Loucy (cell line): ENCODE measurements around the gene SRRM5.

Experiments
- H2AFZ ChIP-seq: fragments of 200-600 bp; sonication (generic); 2 replicates; pipeline ENCODE4 v1.6.0; 2016; ENCODE audit warnings: antibody characterized with exemption, mild to moderate bottlenecking, low read length, moderate library complexity
- H3F3A ChIP-seq: fragments of 200-600 bp; 2 replicates; pipeline ENCODE4 v1.6.0; 2016; ENCODE audit warnings: antibody characterized with exemption, low read depth, mild to moderate bottlenecking
- H3K27me3 ChIP-seq: fragments of 200-600 bp; sonication (generic); 2 replicates; pipeline ENCODE4 v1.6.1; 2014; ENCODE audit warnings: low read length, mild to moderate bottlenecking; ENCODE audit not compliant: insufficient read depth, poor library complexity, severe bottlenecking
- H3K36me3 ChIP-seq: fragments of 200-600 bp; sonication (generic); 2 replicates; pipeline ENCODE4 v1.6.1; 2016; ENCODE audit warnings: low read length; ENCODE audit not compliant: insufficient read depth
- H3K4me1 ChIP-seq: fragments of 200-600 bp; sonication (generic); 2 replicates; pipeline ENCODE4 v1.5.1; 2014; ENCODE audit warnings: low read length, mild to moderate bottlenecking; ENCODE audit not compliant: insufficient read depth, poor library complexity, severe bottlenecking
- H3K4me2 ChIP-seq: fragments of 200-600 bp; sonication (generic); 2 replicates; pipeline ENCODE4 v1.6.0; 2014; ENCODE audit warnings: antibody characterized with exemption, low read length, low read depth, mild to moderate bottlenecking; ENCODE audit not compliant: poor library complexity, severe bottlenecking
- H3K4me3 ChIP-seq: fragments of 200-600 bp; sonication (generic); 2 replicates; pipeline ENCODE4 v1.5.1; 2014; ENCODE audit warnings: low read length, mild to moderate bottlenecking, mixed read lengths; ENCODE audit not compliant: poor library complexity, severe bottlenecking
- H3K79me2 ChIP-seq: fragments of 200-600 bp; sonication (generic); 2 replicates; pipeline ENCODE4 v1.6.1; 2014; ENCODE audit warnings: low read length; ENCODE audit not compliant: insufficient read depth
- H3K9ac ChIP-seq: fragments of 200-600 bp; sonication (generic); 2 replicates; pipeline ENCODE4 v1.6.0; 2014; ENCODE audit warnings: mild to moderate bottlenecking, low read depth, low read length, moderate library complexity; ENCODE audit not compliant: poor library complexity, severe bottlenecking
- H3K9me2 ChIP-seq: fragments of 200-600 bp; sonication (generic); replicated peaks from 2 replicates; pipeline ENCODE4 v1.6.1; 2016; ENCODE audit warnings: low read depth, low read length, mixed read lengths
- H3K9me3 ChIP-seq: fragments of 200-600 bp; sonication (generic); 2 replicates; pipeline ENCODE4 v1.6.1; 2014; ENCODE audit warnings: mild to moderate bottlenecking, antibody characterized with exemption, low read length, low read depth; ENCODE audit not compliant: insufficient read depth
- H4K20me1 ChIP-seq: fragments of 200-600 bp; sonication (generic); 2 replicates; pipeline ENCODE4 v1.6.0; 2014; ENCODE audit warnings: antibody characterized with exemption, low read length, mild to moderate bottlenecking; ENCODE audit not compliant: insufficient read depth, poor library complexity, severe bottlenecking
- CTCF ChIP-seq: fragments of 200-600 bp; sonication (generic); conservative IDR thresholded peaks from 2 replicates; pipeline ENCODE4 v1.5.1; 2014; ENCODE audit warnings: mild to moderate bottlenecking, antibody characterized with exemption, low read length
- EZH2phosphoT487 ChIP-seq: fragments of 200-600 bp; IDR thresholded peaks from 2 replicates; pipeline ENCODE4 v1.6.1; 2018; ENCODE audit warnings: antibody characterized with exemption, mild to moderate bottlenecking, moderate library complexity, borderline replicate concordance

Gene SRRM5

GRCh38 chr19:43638214-43638994 lies 26.5 kb downstream of the SRRM5 start:
- Histone ChIP-seq H3K4me2 (peak overlapping the region; percentile 74), H3K9ac (no peak overlapping the region), H4K20me1 (no peaks in the 10 kb centered on the region), H3F3A (no peaks in the 10 kb centered on the region), H3K27me3 (no peaks in the 10 kb centered on the region), H3K4me3 (no peak overlapping the region), H3K79me2 (no peaks in the 10 kb centered on the region), H3K9me2 (no peaks in the 10 kb centered on the region), H2AFZ (no peak overlapping the region), H3K36me3 (no peaks in the 10 kb centered on the region), H3K4me1 (peaks cover 12% of the 10 kb centered on the region), H3K9me3 (no peaks in the 10 kb centered on the region)
- TF ChIP-seq CTCF (no peak), EZH2phosphoT487 (no peak)

GRCh38 chr19:43638995-43639518 lies 27.2 kb downstream of the SRRM5 start:
- H2AFZ ChIP-seq: peak overlapping the region; percentile 43; the same call in 1 of the 2 replicates
- H3K9ac ChIP-seq: no peak overlapping the region
- TF ChIP-seq EZH2phosphoT487 (no peak), CTCF (no peak)
- H3K27me3 ChIP-seq: no peaks in the 10 kb centered on the region
- H4K20me1 ChIP-seq: no peaks in the 10 kb centered on the region
- peak overlapping the region; percentile 74 for H3K4me2 ChIP-seq
- H3K36me3 ChIP-seq: no peaks in the 10 kb centered on the region
- H3K9me3 ChIP-seq: no peaks in the 10 kb centered on the region
- H3K4me1 ChIP-seq: peaks cover 12% of the 10 kb centered on the region
- no peaks in the 10 kb centered on the region for H3K79me2 ChIP-seq
- H3F3A ChIP-seq: no peaks in the 10 kb centered on the region
- no peaks in the 10 kb centered on the region for H3K9me2 ChIP-seq
- H3K4me3 ChIP-seq: peak overlapping the region; percentile 65

- Histone ChIP-seq H3K9me3 (no peaks in the 10 kb centered on the region), H3K9ac (peak within 1 kb of the TSS; percentile 55)
These were observed 27.9 kb downstream of the SRRM5 start, which contains the start of gene CADM4 for GRCh38 chr19:43639519-43640423. TSS of gene CADM4 (minus strand) at chr19:43639850. CDS start at chr19:43639790, 60 bp downstream.

More at GRCh38 chr19:43639519-43640423, 27.9 kb downstream of the SRRM5 start, which contains the start of gene CADM4:
- peaks cover 12% of the 10 kb centered on the region for H3K4me1 ChIP-seq
- H4K20me1 ChIP-seq: no peaks in the 10 kb centered on the region
- H3K4me2 ChIP-seq: peak within 1 kb of the TSS; percentile 81
- peak within 1 kb of the TSS; percentile 73 for H3K4me3 ChIP-seq
- no peaks in the 10 kb centered on the region for H3K27me3 ChIP-seq
- H3K9me2 ChIP-seq: no peaks in the 10 kb centered on the region
- no peaks in the 10 kb centered on the region for H3K79me2 ChIP-seq
- H3K36me3 ChIP-seq: no peaks in the 10 kb centered on the region
- TF ChIP-seq EZH2phosphoT487 (no peak), CTCF (no peak)
- peak within 1 kb of the TSS; percentile 94 for H2AFZ ChIP-seq
- H3F3A ChIP-seq: no peaks in the 10 kb centered on the region
